ENCODE data around the gene NKD1.

GRCh38 chr16:50501251-50501650, 46.9 kb upstream of the NKD1 start:
- TF ChIP-seq, protein P1, sequence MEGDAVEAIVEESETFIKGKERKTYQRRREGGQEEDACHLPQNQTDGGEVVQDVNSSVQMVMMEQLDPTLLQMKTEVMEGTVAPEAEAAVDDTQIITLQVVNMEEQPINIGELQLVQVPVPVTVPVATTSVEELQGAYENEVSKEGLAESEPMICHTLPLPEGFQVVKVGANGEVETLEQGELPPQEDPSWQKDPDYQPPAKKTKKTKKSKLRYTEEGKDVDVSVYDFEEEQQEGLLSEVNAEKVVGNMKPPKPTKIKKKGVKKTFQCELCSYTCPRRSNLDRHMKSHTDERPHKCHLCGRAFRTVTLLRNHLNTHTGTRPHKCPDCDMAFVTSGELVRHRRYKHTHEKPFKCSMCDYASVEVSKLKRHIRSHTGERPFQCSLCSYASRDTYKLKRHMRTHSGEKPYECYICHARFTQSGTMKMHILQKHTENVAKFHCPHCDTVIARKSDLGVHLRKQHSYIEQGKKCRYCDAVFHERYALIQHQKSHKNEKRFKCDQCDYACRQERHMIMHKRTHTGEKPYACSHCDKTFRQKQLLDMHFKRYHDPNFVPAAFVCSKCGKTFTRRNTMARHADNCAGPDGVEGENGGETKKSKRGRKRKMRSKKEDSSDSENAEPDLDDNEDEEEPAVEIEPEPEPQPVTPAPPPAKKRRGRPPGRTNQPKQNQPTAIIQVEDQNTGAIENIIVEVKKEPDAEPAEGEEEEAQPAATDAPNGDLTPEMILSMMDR (IDR thresholded peaks at IDR 0.05), result no peak
- no peak for TF ChIP-seq POLR2A (IDR thresholded peaks at IDR 0.05)
